GM23338 (cell line): Measurements from ENCODE around the gene GLTP. TPM values are rescaled to one million over a fixed set of nuclear protein-coding genes. Genes with fewer than 3 reads are reported as not detected.

Experiments used
- ATAC-seq: fragments of 200-7000 bp; cut with Tn5 transposase; 3 replicates; pipeline ENCODE4 v1.9.1; 2020
- DNase-seq: peaks from one replicate; pipeline ENCODE4 v3.0.0-alpha.2; 2015; ENCODE audit warnings: low spot score
- H2AFZ ChIP-seq: fragments of 200-600 bp; sonication (generic); 2 replicates; pipeline ENCODE4 v1.8.0; 2016; ENCODE audit warnings: antibody characterized with exemption, mild to moderate bottlenecking, moderate library complexity
- H3F3A ChIP-seq: fragments of 200-600 bp; sonication (generic); replicated peaks from 2 replicates; pipeline ENCODE4 v1.8.0; 2017; ENCODE audit warnings: antibody characterized with exemption, mixed run types, low read depth
- H3K27ac ChIP-seq: fragments of 200-600 bp; sonication (generic); 2 replicates; pipeline ENCODE4 v1.6.1; 2016; ENCODE audit warnings: low read depth
- H3K27me3 ChIP-seq: fragments of 200-600 bp; sonication (generic); 2 replicates; pipeline ENCODE4 v1.8.0; 2016; ENCODE audit warnings: mild to moderate bottlenecking, mixed run types, moderate library complexity; ENCODE audit not compliant: insufficient read depth
- H3K36me3 ChIP-seq: fragments of 200-600 bp; sonication (generic); 2 replicates; pipeline ENCODE4 v1.8.0; 2016; ENCODE audit warnings: mild to moderate bottlenecking; ENCODE audit not compliant: insufficient read depth
- H3K4me1 ChIP-seq: fragments of 200-600 bp; sonication (generic); 2 replicates; pipeline ENCODE4 v1.8.0; 2016; ENCODE audit warnings: mild to moderate bottlenecking, moderate library complexity; ENCODE audit not compliant: insufficient read depth
- H3K4me2 ChIP-seq: fragments of 200-600 bp; sonication (generic); 2 replicates; pipeline ENCODE4 v1.7.1; 2017; ENCODE audit warnings: mixed run types
- H3K4me3 ChIP-seq: fragments of 200-600 bp; sonication (generic); 2 replicates; pipeline ENCODE4 v1.6.1; 2016; ENCODE audit warnings: mixed run types
- H3K79me2 ChIP-seq: fragments of 200-600 bp; sonication (generic); replicated peaks from 2 replicates; pipeline ENCODE4 v1.8.0; 2017; ENCODE audit warnings: mild to moderate bottlenecking; ENCODE audit not compliant: insufficient read depth
- H3K9me2 ChIP-seq: fragments of 200-600 bp; sonication (generic); 2 replicates; pipeline ENCODE4 v1.8.0; 2017; ENCODE audit not compliant: insufficient read depth
- H4K20me1 ChIP-seq: fragments of 200-600 bp; sonication (generic); replicated peaks from 2 replicates; pipeline ENCODE4 v1.8.0; 2017; ENCODE audit warnings: mild to moderate bottlenecking; ENCODE audit not compliant: insufficient read depth
- H3K27ac Mint-ChIP-seq: 2 replicates; pipeline ENCODE4 v1.8.0; 2020; ENCODE audit warnings: inconsistent platforms, mild to moderate bottlenecking, moderate library complexity, mixed read lengths
- H3K27me3 Mint-ChIP-seq: 3 replicates; pipeline ENCODE4 v1.8.0; 2022; ENCODE audit warnings: low read depth, mild to moderate bottlenecking, moderate library complexity, mixed read lengths, inconsistent platforms; ENCODE audit not compliant: insufficient read depth, poor library complexity
- H3K36me3 Mint-ChIP-seq: 3 replicates; pipeline ENCODE4 v1.8.0; 2021; ENCODE audit warnings: low read depth, mild to moderate bottlenecking, inconsistent platforms, moderate library complexity, mixed read lengths
- H3K4me1 Mint-ChIP-seq: 3 replicates; pipeline ENCODE4 v1.8.0; 2020; ENCODE audit warnings: mild to moderate bottlenecking, inconsistent platforms, mixed read lengths
- H3K4me3 Mint-ChIP-seq: 3 replicates; pipeline ENCODE4 v1.8.0; 2021; ENCODE audit warnings: moderate library complexity, mild to moderate bottlenecking, inconsistent platforms, mixed read lengths
- H3K9me3 Mint-ChIP-seq: 3 replicates; pipeline ENCODE4 v1.8.0; 2020; ENCODE audit warnings: moderate library complexity, mild to moderate bottlenecking, inconsistent platforms, mixed read lengths
- CREB1 ChIP-seq: fragments of 250-450 bp; sonication (Bioruptor Pico); IDR thresholded peaks from 2 replicates; pipeline ENCODE4 v1.5.0; 2020; ENCODE audit warnings: low read depth, mild to moderate bottlenecking, moderate library complexity
- CTCF ChIP-seq, 2 experiments: fragments of 200-600 bp in 1 of 2; sonication (generic) in 1 of 2; conservative IDR thresholded peaks; 2 replicates each; pipeline versions ENCODE4 v1.5.1 to v1.6.1; 2016 to 2017; ENCODE audit warnings: antibody characterized with exemption in 2 of 2, low read depth in 2 of 2, mild to moderate bottlenecking in 2 of 2, moderate library complexity in 1 of 2
- EZH2 ChIP-seq: fragments of 200-600 bp; sonication (generic); IDR thresholded peaks from one replicate; pipeline ENCODE4 v1.8.0; 2017; ENCODE audit warnings: antibody characterized with exemption, mild to moderate bottlenecking, low read depth; ENCODE audit not compliant: unreplicated experiment
- NANOG ChIP-seq: IDR thresholded peaks from 2 replicates; pipeline ENCODE4 v1.6.1; 2016; ENCODE audit warnings: antibody characterized with exemption, borderline replicate concordance
- POLR2AphosphoS5 ChIP-seq: IDR thresholded peaks from 2 replicates; pipeline ENCODE4 v1.6.1; 2016; ENCODE audit warnings: antibody characterized with exemption, low read depth
- ZNF331 ChIP-seq: fragments of 250-450 bp; sonication (Bioruptor Pico); IDR thresholded peaks from 2 replicates; pipeline ENCODE4 v1.5.0; 2020; ENCODE audit warnings: low read depth, mild to moderate bottlenecking, moderate library complexity
- polyA plus RNA-seq: library from polyadenylated mRNA; unstranded; fragments of >200 nt; fragmentation: Nextera tagmentation; extraction: Ambion mirVana; gene quantifications from 2 replicates; pipeline ENCODE4 v1.2.1, GENCODE V29; 2016
- total RNA-seq: library from RNA; depleted of rRNA; stranded (reverse); fragments of >200 nt; shearing (Covaris generic); gene quantifications from 2 replicates; pipeline ENCODE4 v1.2.3, GENCODE V29; 2014
- TF ChIP-seq, protein P1 (sequence below): fragments of 250-450 bp; sonication (Bioruptor Pico); IDR thresholded peaks from 2 replicates; pipeline ENCODE4 v1.5.0; 2020; ENCODE audit warnings: mild to moderate bottlenecking, moderate library complexity
- TF ChIP-seq, protein P2 (sequence below): IDR thresholded peaks from 2 replicates; pipeline ENCODE4 v1.6.1; 2016; ENCODE audit warnings: antibody characterized with exemption

The GLTP gene
- total and polyA plus RNA-seq, 2 experiments from 2014 or later = 26.5 to 30.2 TPM

DNA sequence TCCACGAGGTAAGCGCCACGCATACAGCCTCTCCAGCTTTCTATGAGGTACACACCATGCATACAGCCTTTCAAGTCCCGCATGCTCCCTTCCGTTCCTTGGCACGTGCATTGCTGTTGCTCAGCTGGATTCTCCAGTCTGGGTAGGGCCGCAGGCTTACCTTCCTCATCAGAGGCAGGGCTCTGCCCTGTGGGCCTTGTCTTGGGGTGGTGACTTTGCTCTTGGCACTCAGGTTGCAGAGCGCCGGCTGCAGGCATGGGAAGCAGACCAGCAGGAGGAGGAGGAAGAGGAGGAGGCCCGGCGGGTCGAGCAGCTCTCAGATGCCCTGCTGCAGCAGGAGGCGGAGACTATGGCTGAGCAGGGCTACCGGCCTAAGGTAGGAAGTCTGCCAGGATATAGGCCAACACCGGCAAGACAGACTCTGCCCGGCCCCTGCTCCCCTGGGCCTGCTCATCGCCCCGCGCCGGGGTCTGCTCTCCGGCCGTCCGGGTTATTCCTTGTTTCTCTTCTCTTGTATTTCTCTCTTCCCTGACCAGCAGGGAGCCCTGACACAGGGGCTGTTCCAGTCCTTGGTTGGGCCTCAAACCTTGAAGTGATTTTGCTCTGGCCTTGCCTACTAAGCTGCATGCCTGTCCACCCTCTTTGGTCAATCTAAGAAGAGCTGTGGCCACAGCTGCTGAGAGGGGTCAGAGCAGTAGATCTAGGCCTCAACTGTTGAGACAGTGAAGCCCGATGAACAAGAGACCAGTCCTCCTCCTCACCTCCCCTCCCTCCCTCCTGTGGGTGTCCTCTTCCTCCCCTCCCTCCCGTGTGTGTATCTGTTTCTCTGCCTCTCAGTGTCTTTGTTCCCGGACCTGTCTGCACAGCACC, 35.1 kb upstream of the GLTP start (continued):
- TF ChIP-seq CREB1 (no peak), POLR2AphosphoS5 (no peak), CTCF (conservative IDR thresholded peaks at IDR 0.05; ENCODE audit: low read depth in 2 of 2) (no peak), EZH2 (no peak)

DNA sequence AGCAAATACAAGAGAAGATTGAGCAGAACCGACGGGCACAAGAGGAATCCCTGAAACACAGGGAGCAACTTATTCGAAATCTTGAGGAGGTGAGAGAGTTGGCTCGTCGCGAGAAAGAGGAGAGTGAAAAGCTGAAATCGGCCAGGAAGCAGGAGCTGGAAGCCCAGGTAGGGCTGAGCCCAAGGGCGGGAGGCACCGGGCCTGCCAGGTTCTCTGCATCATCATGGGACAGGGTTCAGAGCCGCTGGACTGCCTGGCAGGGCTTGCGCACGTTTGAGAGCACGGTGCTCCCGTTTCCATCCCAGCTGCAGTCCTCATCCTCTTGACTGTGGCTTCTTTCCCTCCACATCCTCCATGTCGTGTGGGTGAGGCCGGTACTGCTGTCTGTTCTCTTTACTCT, 34.1 kb upstream of the GLTP start:
- peaks cover 44% of the 10 kb centered on the region for H3K36me3 Mint-ChIP-seq
- no peak overlapping the region for H3K4me3 Mint-ChIP-seq
- TF ChIP-seq CREB1 = no peak
- TF ChIP-seq CTCF (conservative IDR thresholded peaks at IDR 0.05; ENCODE audit: low read depth in 2 of 2) = no peak
- no peak for TF ChIP-seq ZNF331
- no peak for TF ChIP-seq NANOG
- TF ChIP-seq, protein P1, sequence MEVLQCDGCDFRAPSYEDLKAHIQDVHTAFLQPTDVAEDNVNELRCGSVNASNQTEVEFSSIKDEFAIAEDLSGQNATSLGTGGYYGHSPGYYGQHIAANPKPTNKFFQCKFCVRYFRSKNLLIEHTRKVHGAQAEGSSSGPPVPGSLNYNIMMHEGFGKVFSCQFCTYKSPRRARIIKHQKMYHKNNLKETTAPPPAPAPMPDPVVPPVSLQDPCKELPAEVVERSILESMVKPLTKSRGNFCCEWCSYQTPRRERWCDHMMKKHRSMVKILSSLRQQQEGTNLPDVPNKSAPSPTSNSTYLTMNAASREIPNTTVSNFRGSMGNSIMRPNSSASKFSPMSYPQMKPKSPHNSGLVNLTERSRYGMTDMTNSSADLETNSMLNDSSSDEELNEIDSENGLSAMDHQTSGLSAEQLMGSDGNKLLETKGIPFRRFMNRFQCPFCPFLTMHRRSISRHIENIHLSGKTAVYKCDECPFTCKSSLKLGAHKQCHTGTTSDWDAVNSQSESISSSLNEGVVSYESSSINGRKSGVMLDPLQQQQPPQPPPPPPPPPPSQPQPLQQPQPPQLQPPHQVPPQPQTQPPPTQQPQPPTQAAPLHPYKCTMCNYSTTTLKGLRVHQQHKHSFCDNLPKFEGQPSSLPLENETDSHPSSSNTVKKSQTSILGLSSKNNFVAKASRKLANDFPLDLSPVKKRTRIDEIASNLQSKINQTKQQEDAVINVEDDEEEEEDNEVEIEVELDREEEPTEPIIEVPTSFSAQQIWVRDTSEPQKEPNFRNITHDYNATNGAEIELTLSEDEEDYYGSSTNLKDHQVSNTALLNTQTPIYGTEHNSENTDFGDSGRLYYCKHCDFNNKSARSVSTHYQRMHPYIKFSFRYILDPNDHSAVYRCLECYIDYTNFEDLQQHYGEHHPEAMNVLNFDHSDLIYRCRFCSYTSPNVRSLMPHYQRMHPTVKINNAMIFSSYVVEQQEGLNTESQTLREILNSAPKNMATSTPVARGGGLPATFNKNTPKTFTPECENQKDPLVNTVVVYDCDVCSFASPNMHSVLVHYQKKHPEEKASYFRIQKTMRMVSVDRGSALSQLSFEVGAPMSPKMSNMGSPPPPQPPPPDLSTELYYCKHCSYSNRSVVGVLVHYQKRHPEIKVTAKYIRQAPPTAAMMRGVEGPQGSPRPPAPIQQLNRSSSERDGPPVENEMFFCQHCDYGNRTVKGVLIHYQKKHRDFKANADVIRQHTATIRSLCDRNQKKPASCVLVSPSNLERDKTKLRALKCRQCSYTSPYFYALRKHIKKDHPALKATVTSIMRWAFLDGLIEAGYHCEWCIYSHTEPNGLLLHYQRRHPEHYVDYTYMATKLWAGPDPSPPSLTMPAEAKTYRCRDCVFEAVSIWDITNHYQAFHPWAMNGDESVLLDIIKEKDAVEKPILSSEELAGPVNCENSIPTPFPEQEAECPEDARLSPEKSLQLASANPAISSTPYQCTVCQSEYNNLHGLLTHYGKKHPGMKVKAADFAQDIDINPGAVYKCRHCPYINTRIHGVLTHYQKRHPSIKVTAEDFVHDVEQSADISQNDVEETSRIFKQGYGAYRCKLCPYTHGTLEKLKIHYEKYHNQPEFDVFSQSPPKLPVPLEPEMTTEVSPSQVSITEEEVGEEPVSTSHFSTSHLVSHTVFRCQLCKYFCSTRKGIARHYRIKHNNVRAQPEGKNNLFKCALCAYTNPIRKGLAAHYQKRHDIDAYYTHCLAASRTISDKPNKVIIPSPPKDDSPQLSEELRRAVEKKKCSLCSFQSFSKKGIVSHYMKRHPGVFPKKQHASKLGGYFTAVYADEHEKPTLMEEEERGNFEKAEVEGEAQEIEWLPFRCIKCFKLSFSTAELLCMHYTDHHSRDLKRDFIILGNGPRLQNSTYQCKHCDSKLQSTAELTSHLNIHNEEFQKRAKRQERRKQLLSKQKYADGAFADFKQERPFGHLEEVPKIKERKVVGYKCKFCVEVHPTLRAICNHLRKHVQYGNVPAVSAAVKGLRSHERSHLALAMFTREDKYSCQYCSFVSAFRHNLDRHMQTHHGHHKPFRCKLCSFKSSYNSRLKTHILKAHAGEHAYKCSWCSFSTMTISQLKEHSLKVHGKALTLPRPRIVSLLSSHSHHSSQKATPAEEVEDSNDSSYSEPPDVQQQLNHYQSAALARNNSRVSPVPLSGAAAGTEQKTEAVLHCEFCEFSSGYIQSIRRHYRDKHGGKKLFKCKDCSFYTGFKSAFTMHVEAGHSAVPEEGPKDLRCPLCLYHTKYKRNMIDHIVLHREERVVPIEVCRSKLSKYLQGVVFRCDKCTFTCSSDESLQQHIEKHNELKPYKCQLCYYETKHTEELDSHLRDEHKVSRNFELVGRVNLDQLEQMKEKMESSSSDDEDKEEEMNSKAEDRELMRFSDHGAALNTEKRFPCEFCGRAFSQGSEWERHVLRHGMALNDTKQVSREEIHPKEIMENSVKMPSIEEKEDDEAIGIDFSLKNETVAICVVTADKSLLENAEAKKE (CRISPR knock-in tag) = no peak
- TF ChIP-seq, protein P2, sequence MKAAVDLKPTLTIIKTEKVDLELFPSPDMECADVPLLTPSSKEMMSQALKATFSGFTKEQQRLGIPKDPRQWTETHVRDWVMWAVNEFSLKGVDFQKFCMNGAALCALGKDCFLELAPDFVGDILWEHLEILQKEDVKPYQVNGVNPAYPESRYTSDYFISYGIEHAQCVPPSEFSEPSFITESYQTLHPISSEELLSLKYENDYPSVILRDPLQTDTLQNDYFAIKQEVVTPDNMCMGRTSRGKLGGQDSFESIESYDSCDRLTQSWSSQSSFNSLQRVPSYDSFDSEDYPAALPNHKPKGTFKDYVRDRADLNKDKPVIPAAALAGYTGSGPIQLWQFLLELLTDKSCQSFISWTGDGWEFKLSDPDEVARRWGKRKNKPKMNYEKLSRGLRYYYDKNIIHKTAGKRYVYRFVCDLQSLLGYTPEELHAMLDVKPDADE = no peak

More for the DNA sequence above, 34.1 kb upstream of the GLTP start:
- no peak overlapping the region for H3K27ac ChIP-seq
- H3K4me2 ChIP-seq = no peak overlapping the region
- no peak overlapping the region for H2AFZ ChIP-seq
- no peak overlapping the region for H3K4me3 ChIP-seq
- no peaks in the 10 kb centered on the region for H3K4me1 ChIP-seq
- no peaks in the 10 kb centered on the region for H3K79me2 ChIP-seq
- Mint-ChIP-seq H3K4me1 (peaks cover 9% of the 10 kb centered on the region), H3K9me3 (peaks cover under 1% of the 10 kb centered on the region; the same call in 1 of the 3 replicates), H3K27me3 (peaks cover 10% of the 10 kb centered on the region), H3K27ac (no peak overlapping the region)
- no peaks in the 10 kb centered on the region for H3K36me3 ChIP-seq
- DNase-seq (no peak), ATAC-seq (no peak)
- no peaks in the 10 kb centered on the region; the same call in 1 of the 2 replicates for H4K20me1 ChIP-seq
- 0 out of 2 replicates have a peak, but pooled peaks cover 8% of the 10 kb centered on the region for H3F3A ChIP-seq
- no peaks in the 10 kb centered on the region for H3K9me2 ChIP-seq
- H3K27me3 ChIP-seq = peaks cover under 1% of the 10 kb centered on the region; the same call in 1 of the 2 replicates
